Measurements from ENCODE around the gene CDHR1. TPM values are rescaled to one million over a fixed set of nuclear protein-coding genes. Genes with fewer than 3 reads are reported as not detected.

CDHR1 gene
- total RNA-seq, 1 experiment from 2014 or later, result 5.0 TPM

DNA sequence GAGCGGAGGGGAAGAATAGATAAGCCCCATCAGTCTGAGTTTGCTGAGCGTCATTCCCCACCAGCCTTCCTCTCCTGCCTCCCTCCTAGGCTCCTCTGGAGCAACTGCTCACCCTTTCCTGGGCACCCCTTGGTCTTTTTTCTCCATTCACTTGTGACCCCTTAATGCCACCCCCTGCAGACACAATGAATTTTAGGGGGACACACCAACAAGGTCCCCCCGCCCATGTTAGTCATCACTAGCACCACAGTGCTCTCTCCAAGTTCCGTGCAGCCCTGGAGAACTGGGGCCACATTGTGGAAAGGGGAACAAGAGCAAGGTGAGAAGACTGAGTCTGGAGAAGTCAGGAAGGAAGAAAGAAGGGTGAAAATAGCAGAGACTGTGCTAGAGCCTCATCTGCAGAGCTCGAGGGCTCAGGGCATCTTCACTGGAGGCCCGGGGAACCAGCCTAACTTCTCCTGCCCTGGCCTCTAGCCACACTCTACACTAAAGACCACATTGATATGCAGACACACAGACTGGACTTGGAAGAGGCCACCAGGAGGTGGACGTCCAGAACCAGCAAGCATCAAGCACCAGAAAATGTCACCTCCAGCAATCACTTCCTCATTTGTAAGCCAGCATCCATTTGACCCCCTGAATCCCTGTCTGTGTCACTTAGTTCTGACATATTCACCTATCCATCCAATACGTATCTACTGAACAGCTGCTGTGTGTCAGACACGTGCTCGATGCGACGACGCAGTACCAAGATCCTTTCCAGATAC, 68.0 kb downstream of the CDHR1 start (continued):
- TF ChIP-seq, protein P1, sequence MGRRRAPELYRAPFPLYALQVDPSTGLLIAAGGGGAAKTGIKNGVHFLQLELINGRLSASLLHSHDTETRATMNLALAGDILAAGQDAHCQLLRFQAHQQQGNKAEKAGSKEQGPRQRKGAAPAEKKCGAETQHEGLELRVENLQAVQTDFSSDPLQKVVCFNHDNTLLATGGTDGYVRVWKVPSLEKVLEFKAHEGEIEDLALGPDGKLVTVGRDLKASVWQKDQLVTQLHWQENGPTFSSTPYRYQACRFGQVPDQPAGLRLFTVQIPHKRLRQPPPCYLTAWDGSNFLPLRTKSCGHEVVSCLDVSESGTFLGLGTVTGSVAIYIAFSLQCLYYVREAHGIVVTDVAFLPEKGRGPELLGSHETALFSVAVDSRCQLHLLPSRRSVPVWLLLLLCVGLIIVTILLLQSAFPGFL (CRISPR knock-in tag; IDR thresholded peaks at IDR 0.05; ENCODE audit: borderline replicate concordance), result no peak
- TF ChIP-seq, protein P2, sequence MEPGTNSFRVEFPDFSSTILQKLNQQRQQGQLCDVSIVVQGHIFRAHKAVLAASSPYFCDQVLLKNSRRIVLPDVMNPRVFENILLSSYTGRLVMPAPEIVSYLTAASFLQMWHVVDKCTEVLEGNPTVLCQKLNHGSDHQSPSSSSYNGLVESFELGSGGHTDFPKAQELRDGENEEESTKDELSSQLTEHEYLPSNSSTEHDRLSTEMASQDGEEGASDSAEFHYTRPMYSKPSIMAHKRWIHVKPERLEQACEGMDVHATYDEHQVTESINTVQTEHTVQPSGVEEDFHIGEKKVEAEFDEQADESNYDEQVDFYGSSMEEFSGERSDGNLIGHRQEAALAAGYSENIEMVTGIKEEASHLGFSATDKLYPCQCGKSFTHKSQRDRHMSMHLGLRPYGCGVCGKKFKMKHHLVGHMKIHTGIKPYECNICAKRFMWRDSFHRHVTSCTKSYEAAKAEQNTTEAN (CRISPR knock-in tag; IDR thresholded peaks at IDR 0.05), result no peak
- TF ChIP-seq, protein P3, sequence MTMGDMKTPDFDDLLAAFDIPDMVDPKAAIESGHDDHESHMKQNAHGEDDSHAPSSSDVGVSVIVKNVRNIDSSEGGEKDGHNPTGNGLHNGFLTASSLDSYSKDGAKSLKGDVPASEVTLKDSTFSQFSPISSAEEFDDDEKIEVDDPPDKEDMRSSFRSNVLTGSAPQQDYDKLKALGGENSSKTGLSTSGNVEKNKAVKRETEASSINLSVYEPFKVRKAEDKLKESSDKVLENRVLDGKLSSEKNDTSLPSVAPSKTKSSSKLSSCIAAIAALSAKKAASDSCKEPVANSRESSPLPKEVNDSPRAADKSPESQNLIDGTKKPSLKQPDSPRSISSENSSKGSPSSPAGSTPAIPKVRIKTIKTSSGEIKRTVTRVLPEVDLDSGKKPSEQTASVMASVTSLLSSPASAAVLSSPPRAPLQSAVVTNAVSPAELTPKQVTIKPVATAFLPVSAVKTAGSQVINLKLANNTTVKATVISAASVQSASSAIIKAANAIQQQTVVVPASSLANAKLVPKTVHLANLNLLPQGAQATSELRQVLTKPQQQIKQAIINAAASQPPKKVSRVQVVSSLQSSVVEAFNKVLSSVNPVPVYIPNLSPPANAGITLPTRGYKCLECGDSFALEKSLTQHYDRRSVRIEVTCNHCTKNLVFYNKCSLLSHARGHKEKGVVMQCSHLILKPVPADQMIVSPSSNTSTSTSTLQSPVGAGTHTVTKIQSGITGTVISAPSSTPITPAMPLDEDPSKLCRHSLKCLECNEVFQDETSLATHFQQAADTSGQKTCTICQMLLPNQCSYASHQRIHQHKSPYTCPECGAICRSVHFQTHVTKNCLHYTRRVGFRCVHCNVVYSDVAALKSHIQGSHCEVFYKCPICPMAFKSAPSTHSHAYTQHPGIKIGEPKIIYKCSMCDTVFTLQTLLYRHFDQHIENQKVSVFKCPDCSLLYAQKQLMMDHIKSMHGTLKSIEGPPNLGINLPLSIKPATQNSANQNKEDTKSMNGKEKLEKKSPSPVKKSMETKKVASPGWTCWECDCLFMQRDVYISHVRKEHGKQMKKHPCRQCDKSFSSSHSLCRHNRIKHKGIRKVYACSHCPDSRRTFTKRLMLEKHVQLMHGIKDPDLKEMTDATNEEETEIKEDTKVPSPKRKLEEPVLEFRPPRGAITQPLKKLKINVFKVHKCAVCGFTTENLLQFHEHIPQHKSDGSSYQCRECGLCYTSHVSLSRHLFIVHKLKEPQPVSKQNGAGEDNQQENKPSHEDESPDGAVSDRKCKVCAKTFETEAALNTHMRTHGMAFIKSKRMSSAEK (CRISPR knock-in tag; IDR thresholded peaks at IDR 0.05; ENCODE audit: borderline replicate concordance), result no peak
- TF ChIP-seq, protein P4, sequence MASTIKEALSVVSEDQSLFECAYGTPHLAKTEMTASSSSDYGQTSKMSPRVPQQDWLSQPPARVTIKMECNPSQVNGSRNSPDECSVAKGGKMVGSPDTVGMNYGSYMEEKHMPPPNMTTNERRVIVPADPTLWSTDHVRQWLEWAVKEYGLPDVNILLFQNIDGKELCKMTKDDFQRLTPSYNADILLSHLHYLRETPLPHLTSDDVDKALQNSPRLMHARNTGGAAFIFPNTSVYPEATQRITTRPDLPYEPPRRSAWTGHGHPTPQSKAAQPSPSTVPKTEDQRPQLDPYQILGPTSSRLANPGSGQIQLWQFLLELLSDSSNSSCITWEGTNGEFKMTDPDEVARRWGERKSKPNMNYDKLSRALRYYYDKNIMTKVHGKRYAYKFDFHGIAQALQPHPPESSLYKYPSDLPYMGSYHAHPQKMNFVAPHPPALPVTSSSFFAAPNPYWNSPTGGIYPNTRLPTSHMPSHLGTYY (CRISPR knock-in tag; IDR thresholded peaks at IDR 0.05), result no peak
- TF ChIP-seq, protein P5, sequence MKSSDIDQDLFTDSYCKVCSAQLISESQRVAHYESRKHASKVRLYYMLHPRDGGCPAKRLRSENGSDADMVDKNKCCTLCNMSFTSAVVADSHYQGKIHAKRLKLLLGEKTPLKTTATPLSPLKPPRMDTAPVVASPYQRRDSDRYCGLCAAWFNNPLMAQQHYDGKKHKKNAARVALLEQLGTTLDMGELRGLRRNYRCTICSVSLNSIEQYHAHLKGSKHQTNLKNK (CRISPR knock-in tag; IDR thresholded peaks at IDR 0.05), result no peak
- TF ChIP-seq, protein P6, sequence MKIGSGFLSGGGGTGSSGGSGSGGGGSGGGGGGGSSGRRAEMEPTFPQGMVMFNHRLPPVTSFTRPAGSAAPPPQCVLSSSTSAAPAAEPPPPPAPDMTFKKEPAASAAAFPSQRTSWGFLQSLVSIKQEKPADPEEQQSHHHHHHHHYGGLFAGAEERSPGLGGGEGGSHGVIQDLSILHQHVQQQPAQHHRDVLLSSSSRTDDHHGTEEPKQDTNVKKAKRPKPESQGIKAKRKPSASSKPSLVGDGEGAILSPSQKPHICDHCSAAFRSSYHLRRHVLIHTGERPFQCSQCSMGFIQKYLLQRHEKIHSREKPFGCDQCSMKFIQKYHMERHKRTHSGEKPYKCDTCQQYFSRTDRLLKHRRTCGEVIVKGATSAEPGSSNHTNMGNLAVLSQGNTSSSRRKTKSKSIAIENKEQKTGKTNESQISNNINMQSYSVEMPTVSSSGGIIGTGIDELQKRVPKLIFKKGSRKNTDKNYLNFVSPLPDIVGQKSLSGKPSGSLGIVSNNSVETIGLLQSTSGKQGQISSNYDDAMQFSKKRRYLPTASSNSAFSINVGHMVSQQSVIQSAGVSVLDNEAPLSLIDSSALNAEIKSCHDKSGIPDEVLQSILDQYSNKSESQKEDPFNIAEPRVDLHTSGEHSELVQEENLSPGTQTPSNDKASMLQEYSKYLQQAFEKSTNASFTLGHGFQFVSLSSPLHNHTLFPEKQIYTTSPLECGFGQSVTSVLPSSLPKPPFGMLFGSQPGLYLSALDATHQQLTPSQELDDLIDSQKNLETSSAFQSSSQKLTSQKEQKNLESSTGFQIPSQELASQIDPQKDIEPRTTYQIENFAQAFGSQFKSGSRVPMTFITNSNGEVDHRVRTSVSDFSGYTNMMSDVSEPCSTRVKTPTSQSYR (CRISPR knock-in tag; IDR thresholded peaks at IDR 0.05), result no peak
- TF ChIP-seq, protein P7, sequence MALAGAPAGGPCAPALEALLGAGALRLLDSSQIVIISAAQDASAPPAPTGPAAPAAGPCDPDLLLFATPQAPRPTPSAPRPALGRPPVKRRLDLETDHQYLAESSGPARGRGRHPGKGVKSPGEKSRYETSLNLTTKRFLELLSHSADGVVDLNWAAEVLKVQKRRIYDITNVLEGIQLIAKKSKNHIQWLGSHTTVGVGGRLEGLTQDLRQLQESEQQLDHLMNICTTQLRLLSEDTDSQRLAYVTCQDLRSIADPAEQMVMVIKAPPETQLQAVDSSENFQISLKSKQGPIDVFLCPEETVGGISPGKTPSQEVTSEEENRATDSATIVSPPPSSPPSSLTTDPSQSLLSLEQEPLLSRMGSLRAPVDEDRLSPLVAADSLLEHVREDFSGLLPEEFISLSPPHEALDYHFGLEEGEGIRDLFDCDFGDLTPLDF (CRISPR knock-in tag; IDR thresholded peaks at IDR 0.05), result no peak

DNA sequence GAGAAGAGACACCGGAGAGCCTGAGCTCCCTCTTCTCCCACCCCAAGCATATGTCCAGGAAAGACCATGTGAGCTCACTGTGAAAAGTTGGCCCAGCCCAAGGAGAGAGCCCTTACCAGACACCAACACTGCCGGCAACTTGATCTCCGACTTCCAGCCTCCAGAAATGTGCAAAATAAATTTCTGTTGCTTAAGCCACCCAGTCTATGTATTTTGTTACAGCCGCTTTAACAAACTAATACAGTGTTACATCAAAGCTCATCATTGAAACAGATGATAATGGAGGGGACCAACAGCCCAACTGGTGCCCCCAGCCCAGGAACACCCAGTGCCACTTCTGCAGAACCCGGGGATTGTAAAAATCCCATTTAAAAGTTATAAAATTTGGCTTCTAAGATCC, 69.4 kb downstream of the CDHR1 start:
- no peak for ATAC-seq
- Mint-ChIP-seq H3K36me3 (no peaks in the 10 kb centered on the region), H3K27ac (no peak overlapping the region), H3K4me3 (no peak overlapping the region), H3K4me1 (peaks cover 13% of the 10 kb centered on the region), H3K27me3 (ENCODE audit: low read depth) (peaks cover 5% of the 10 kb centered on the region), H3K9me3 (peaks cover 5% of the 10 kb centered on the region; the same call in 1 of the 2 replicates)
- ChIA-PET CTCF (interaction anchor here (1.0 to 4.8 kb wide), 4 partner anchors 8 to 277 kb away, joined by 4 to 48 read pairs (median 10); no protein-coding TSS in a partner anchor), POLR2A (no interaction called here)
- TF ChIP-seq, protein P4 (CRISPR knock-in tag; IDR thresholded peaks at IDR 0.05), result no peak
- TF ChIP-seq, protein P1 (CRISPR knock-in tag; IDR thresholded peaks at IDR 0.05; ENCODE audit: borderline replicate concordance), result no peak
- TF ChIP-seq TCF7 (CRISPR knock-in tag; IDR thresholded peaks at IDR 0.05; ENCODE audit: low read depth), result no peak
- TF ChIP-seq NR3C1 (CRISPR knock-in tag; conservative IDR thresholded peaks at IDR 0.05; ENCODE audit: low read depth), result no peak
- DNase-seq (ENCODE audit: low spot score), result no peak

All from WTC11 (cell line).